ENCODE measurements around the gene SH2D2A.
A peak's percentile ranks its signal among the peaks of the same experiment; 100 is the strongest.

SH2D2A gene

DNA sequence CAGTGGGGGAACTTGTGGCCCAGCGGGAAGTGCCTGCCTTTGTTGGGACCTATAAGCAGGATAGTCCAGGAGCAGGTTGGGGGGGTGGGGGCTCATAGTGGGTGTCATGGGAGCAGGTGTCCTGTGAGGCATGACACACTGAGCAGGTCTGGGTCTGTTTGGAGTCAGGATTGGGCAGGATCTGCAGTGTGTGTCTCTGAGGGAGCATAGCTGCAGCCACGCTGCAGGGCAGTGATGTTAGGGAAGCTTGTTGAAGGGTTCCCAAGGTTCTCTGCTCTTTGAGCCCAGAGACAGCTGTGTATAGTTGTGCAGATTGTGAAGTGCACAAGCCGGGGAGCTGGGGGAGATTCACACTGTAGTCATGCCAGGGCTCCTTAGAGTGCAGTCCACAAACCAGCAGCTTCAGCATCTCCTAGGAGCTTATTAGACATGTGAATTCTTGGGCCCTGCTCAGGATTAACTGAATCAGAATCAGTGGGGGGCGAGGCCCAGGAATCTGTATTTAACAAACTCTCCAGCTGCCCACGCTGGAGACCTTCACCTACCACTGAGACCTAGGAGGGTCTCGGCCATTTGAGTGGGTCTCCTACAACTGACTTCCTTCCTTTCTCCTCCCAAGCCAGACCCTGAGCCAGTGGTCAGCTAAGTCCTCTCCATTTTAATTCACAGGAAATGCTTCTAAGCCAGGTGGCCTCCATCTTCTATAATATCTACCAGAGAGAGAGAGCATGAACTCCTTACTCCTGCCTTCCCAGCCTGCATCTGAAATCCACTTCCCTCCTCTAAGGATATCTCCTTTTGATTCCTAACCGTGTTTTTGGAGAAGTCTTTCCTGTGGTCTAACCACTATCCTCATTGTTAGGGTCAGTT, 31.2 kb upstream of the SH2D2A start:
- DNase-seq, result no peak

DNA sequence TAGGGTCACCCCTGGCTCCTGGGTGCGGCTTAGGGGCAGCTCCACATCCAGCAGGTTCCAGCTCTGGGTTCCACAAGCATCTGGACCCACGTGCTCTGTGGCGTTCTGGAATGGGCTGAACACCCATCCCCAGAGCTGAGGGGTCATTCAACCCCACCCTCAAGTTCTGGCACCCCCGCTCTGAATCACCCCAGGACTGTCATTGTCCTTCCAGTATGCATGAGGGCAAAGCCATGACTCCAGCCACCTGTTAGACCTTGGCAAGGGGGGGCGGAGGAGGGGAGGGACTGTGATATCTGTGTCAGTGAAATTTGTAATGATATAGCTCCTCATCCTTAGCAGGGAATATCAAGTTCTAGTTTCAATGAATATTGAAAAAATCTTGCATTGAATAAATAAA, 30.0 kb upstream of the SH2D2A start:
- DNase-seq, result no peak

DNA sequence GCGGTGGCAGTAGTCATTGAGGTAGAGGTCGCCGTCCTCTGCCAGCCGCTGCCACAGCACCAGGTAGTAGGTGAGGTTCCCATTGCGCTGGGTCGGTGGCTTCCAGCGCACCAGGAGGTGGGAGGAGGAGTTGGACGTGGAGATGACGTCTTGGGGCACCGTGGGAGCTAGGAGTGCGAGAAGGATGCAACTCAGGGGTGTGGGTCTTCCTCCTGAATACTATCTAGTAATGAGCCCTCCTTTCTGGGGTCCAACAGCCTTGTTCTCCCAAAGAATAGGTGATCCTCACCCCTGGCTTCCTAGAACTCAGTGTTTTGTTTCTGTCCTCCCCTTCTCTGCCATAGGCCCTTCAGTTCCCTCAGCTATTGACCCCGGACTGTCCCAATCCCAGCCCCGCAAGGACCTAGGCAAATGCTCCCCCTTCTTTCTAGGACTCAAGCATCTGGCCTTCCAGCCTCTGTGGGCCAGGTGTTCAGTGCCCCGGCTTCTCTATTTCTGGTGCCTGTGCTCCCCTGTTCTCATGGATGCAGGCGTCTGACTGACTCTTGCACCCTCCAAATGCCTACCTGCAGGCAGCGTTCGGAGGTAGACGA, 29.4 kb upstream of the SH2D2A start:
- no peak for DNase-seq

DNA sequence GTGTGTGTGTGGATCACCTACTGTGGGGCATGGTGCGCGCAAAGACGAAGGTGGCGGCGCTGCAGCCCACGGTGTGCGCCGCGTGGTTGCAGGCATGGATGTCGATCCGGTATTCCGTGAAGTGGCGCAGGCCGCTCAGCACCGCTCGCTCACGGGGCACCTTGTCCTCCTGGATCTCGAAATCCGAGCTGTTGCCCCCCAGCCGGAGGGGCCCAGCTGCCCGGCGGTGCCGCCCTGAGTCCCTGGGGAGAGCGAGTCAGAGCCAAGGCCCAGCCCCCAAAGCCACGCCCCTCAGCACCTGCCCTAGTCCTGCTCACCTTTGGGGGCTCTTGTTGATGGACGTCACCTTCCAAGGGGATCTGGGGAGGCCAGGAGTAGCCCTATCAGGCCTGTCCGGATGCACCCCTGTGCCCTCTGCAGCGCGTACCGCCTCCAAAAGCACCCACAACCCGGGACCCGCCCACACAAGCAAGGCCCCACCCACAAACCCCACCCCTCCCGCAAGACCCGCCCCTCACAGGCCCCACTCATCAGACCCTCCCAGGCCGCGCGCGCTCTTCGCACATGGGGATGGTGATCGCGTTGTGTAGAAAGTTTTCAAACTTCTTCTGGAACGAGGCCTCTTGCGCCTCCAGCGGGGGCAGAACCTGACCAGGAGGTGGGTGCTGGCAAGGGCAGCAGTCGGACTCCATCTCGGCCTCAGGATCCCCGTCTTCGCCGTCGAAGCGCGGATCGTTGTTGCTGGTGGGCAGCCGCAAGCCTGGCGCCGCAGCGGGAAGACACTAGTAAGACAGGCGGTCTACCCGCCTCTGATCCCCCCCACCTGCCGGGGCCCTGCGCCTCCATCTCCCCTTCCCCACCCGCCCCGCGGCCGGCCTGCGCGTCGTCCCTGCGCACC, 28.7 kb upstream of the SH2D2A start:
- DNase-seq, result peak; percentile 19

DNA sequence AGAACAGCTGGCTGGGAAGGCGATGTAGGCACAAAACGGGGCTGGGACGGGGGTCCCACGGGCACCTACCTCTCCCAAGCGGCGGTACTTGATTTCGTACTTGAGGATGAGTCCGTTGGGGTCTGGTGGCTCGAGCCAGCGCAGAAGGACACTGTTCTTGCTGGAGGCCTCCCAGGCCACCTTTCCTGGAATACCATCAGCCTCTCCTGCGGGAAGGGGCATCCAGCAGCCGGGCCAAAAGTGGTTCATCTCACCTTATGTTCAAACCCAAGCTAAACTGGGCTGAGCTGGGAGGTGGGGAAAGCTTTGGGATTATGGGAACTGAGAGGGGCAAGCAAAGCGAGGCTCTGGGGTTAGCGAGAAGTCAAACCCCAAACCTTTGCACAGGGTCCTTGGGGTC, 28.0 kb upstream of the SH2D2A start:
- no peak for DNase-seq

DNA sequence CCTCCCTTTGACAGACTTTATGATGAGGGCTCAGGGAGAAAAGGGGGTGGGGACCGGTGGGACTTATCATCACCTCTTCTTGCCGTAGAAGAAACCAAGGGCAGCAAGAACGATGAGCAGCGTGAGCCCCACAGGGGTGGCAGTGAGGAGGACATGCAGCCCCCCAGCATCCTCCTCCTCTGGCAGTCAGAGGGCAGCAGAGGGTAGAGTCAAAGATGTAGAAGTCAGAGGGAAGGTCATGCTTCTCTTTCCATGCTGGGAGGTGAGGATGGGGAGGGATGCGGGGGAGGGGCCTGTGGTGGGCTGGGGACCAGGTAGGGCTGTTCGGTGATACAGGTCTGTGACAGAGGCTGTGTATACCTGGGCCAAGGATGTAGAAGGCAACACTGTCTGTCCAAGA, 27.5 kb upstream of the SH2D2A start:
- no peak for DNase-seq

DNA sequence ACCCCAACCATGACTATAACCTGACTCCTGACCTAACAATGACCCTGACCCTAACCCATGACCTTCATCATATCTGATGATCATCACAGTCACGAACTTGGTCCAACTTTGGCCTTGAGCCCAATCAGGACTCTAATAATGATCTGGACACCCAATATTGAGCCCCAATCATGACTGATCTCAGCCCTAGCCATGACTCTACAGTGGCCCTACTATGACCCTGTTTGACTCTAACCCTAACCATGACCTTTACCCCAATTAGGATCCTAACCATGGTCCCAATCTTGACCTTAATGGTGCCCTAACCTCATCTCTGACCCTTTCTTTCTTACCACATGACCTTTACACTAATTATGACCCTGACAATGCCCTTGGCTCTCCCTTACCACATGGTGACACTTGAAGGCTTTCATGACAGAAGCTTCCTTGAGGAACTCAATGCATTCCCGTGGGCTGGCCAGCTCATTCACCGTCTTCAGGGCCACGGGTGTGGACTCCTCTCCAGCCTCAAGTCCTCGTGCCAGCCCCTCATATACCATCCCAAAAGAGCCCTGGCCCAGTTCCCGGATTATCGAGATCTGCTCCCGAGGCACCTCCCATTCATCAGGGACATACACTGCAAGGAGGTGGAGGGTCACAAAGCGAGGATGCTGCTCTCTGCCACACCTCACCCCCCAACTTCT, 26.1 kb upstream of the SH2D2A start:
- DNase-seq, result no peak

DNA sequence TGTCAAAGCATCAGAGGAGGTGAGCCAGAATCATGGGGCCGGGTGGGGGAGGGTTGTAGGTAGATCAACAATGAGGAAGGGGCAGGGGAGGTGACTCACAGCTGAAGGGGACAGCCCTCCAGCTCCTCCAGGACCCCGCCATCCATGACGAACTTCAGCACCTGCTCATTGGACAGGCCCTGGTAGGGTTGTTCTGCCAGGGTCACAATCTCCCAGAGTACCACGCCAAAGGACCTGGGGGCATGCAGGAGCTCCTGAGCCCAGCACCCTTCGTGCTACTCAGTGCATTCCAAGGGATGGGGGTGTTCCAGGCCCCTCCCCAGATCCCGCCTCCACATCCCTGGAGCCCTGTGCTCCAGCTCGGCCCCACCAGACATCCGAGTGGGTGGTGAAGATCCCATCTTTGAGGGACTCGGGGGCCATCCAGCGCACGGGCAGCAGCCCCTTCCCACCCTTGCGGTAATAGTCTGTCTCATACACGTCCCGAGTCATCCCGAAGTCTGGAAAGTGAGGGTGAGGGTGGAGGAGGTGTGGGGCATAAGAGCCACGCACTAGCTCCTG, 24.7 kb upstream of the SH2D2A start:
- DNase-seq, result no peak

DNA sequence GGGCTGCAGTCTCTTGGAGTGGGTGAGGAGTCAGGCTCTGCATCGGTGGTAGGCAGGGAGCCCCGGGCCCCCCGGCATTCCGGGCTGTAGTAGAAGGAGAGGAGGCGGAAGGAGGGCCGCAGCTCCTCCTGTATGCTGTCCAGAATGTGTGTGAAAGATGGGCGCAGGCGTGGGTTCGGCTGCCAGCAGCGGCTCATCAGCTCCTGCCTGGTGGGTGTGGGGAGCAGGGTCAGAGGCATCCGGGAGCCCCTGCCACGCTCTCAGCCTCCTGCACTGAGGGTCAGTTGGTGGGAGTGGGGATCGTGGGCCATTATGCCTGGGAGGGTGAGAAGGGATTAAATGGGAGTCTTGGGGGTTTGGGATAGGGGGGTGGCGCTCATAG, 24.2 kb upstream of the SH2D2A start:
- DNase-seq, result no peak

DNA sequence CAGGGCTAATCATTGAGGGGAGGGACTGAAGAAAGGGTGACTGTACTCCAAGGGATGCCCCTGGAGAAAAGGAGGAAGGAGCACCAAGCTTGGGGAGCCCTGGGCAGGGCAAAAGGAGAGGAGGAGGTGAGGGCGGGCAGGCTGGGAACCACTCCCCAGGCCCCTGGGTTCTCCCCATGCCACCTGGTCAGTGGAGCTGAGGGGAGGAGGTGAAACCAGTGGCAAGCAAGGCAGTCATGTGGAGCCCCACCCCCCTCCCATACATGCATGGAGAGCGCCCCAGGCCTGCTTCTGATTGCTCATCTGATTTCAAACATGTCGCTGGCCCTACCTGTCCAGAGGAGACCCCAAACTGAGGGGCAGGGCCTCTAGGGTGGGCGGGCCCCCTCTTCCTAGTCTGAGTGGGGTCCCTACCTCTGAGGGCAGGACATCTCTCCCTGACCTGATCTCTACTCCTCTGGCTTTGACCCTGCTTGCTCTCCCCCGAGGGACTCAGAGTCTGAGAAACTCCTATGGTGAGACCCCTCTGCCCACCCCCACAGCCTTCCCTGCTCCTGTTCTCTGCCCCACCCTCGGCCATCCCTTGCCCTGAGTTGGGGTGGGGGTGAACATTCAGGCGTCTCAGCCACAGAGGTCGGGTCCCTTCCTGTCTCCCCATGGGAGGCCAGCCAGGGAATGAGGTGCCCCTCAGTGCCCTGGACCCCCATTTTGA, 23.7 kb upstream of the SH2D2A start:
- no peak for DNase-seq

DNA sequence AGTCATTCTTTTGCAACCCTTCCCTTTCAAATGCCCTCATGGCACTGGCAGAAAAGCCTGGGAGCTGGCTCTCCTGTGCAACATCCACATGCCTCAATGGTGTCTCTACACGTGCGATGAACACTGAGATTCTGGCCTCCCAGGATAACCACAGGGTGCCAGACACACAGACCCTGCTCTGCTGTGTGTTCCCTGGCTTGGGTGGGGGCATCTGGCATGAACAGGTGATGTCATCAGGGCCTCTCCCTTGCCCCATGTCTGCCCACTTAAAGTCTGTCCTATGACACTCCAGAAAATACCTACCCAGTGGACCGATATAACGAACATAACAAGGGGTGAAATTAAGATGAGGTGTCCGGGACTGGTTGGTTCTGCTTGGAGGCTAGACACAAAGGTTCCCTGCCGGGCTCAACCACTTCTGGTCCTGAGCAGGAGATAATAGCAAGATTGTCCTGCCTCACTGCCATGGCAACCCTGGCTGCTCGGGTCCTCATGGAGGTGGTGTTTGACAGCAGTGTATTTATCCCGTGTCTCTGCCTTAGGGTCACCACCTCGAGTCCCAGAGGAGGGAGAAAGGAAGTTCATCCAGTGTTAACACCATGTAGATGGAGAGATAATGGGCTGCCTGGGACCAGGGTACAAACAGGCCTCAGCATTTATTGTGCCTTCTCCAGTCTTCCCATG, 22.9 kb upstream of the SH2D2A start:
- DNase-seq, result no peak

DNA sequence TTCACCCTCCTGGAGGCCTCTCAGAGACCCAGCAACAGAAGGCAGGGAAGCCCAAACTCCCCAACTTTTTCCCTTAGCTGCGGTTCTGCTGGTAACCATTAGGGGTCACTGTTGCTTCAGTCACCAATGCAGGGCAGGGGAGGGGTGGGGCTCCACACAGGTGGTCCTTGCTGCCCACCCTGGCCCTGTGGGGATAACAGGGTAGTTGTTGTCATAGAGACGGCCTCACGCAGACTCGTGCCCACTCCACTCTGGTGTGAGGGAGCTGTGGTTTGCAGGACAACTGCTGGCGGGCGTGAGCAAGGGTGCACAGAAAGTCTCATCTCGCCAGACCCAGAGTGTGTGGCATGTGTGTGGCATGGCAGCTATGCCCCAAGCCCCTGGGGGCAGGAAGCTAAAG, 22.3 kb upstream of the SH2D2A start:
- DNase-seq, result peak; percentile 39

DNA sequence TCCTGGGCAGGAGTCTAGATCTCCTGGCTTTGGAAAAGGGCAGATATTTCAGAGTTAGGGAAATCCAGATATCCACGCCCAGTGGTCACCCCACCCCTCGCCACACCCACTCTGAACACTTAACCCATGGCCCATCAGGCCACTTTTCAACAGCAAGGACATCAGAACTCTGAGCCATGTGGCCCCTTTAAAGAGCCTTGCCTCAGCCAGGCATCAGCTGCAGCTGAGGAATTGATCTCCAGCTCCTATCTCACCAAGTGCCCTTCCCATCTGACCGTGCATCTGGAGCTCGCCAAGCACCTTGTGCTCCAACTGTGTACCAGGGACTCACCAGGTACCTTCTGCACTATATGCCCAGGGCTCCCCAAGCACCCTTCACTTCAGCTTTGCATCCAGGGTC, 20.2 kb upstream of the SH2D2A start:
- no peak for DNase-seq

DNA sequence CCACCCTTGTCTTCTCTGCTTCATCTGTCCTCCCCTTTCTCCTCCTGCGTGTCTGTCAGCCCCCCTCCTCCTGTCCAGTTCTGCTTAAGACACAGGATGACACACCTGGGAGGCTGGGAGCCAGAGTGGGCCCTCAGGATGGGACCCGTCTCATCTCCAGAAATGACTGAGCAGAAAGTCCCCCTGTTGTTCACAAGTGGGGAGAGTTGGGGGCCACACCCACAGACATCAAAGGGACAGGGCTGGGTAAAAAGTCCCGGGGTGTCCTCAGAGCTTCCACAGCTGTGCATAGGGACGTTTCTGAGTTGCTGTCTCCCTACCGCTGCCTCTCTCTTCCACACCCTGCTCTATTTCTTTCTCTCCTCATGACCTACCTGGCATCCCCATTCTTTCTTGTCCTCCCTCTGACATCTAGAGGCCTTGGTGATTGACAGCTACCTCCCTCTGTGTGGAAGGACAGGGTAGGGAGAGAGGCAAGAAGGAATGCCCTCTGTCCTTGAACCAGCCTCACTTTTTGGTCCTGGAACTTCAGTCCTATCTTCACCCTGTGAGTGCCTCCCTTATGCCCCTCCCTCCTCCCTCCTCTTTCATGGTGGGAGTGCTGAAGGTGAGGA, 19.5 kb upstream of the SH2D2A start:
- DNase-seq, result no peak

DNA sequence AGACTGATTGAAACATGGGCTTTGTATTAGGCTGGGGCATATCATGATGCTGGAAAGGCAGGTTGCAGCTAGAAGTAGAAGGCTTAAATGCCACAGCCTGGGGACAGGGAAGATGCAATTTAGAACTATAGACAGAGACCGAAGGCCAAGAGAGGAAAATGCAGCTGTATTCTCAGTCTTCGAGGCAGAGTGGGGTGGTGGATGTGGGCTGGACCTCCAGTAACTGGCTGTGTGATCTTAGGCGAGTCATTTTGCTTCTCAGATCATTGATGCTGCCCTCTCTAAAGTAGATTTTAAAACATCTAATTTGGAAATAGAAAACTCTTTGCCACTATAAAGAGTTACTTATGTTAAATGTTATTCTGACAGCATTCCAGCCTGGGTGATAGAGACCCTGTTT, 17.7 kb upstream of the SH2D2A start:
- DNase-seq, result no peak

DNA sequence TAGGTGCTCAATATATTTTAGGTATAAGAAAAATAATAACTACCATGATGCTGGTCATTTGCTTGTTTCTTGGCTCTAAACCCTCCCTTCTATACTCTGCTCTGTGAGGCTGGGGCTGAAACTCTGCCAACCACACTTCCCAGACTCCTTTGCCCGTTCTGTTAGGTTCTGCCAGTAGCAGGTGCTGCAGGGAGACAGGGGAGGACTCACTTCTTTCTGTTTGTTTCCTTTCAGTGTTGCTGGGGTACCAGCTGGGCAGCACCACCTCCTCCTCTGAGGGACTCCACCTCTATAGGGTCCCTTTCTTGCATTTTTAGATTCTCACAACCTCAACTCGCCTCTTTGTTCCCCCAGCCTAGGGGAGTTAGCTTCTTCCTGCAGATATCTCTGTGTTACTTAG, 17.0 kb upstream of the SH2D2A start:
- DNase-seq, result no peak

DNA sequence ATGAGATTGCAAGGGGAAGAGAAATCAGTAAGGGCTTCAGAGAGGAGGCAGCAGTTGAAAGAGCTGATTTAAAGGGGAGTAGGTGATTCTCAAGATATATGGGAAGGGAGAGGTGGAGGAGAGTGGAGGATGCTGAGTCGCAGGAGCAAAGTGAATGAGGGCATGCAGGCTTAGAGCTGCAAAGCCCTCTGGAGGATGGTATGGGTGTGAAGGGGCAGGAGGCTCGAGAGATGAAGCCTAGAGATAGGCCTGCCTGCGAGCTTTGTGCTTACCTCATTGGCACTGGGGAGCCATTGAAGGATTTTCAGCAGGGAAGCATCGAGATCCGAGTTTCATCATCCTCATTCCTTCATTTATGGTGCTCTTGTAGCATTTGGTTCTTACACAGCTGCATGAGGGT, 15.8 kb upstream of the SH2D2A start:
- DNase-seq, result no peak

DNA sequence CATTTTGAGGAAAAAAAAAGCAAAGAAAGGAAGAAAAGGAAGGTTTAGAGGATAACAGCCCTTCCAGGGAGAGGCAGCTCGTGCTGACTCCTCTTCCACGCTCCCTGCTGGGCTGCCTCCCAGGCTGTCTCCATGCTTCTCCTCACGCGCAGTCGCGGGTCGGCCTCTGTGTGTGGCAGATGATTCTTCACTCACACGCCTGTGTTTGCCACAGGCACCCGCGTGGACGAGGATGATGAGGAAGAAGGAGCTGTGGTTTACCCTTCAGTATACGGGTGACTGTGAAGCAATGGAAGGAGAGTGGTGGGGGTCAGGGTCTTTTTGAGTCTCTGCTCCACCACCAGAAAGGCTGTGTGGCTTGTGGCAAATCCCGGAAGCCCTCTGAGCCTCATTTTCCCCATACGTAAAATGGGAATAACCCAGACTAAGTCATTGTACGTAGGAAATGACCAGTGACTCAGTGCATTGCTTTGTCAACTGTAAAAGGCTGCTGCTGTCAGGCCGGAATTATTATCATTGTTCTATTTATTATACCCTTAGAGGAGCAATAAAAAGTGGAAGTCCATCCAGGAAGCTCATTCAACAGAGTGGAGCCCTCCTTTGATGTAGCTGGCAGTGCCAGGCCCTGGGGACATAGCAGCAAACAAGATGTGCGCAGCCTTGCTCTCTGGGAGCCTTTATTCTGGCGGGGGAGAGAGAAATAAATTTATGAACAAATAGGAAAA, 11.9 kb upstream of the SH2D2A start:
- DNase-seq, result no peak

DNA sequence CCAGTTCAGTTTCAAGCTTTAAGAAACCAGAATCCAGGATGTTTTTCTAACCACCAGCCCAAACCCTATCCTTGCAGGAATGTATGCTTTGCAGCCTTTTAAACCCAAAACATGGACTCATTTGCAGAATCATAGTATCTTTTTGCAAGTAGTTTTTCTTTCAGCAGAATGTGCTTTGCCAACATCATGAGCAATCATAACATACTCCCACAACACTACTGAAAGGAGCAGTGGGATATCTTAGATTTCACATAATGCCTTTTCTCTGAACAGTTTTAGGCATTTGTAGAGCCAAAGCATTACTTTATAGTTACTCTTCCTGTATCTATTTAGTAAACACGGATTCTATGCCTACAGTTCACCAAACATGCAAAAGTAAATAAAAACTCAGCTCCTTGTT, 10.0 kb upstream of the SH2D2A start:
- DNase-seq, result no peak

DNA sequence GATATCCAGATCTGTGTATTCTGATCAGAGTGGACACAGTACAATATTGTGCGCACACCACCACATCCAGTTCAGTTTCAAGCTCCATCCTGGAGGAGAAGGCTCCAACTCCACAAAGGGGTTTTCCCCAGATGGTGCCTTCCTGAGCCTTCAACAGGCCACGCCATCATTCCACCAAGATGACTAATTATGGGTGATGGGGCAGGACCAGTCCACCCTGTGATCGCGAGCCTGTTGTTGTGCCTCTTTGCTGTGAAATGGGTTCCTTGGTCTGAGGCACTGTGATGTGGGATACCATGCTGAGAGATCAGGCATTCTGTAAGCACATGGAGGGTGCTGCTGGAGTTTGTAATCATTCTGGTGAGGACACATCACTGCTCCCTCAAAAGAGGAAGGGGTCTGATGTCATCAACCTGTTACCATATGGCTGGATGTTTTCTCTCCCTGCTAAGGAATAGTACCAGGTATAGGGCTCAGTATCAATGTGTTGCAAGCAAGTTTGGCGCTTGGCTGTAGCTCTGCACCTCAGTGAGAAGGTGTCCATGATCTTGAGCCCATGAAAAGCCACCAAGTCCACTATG, 6.7 kb upstream of the SH2D2A start:
- DNase-seq, result no peak

Measured in activated T-cell treated with anti-CD3 and anti-CD28 coated beads for 4 hours (primary cell).